K562 (cell line): ENCODE data around the gene SNTG2. TPM values are rescaled to one million over a fixed set of nuclear protein-coding genes. Genes with fewer than 3 reads are reported as not detected.

Experiments used
- ATAC-seq: fragments of 200-7000 bp; cut with Tn5 transposase; 3 replicates; pipeline ENCODE4 v1.9.1; 2020; ENCODE audit warnings: moderate library complexity
- BruUV-seq: library from RNA; stranded (reverse); fragments of 400-500 nt; replicated peaks from 2 replicates; lab custom pipeline; 2021; lab: Mats Ljungman, UMichigan
- CTCF ChIA-PET: fragments of 300-600 bp; formaldehyde crosslinking; extraction: SDS; loops from one replicate; lab custom pipeline; 2021; ENCODE audit warnings: low intra/inter-chr PET ratio; lab: Yijun Ruan, JAX
- POLR2A ChIA-PET: fragments of 300-600, 350-650 bp; sonication (Branson Sonifier 250); formaldehyde crosslinking; extraction: SDS; loops from one replicate; lab custom pipeline; 2021; ENCODE audit warnings: antibody characterized with exemption, inconsistent platforms; lab: Yijun Ruan, JAX
- DNase-seq, 4 experiments: peaks; one replicate each; pipeline versions ENCODE4 v3.0.0 to v3.0.0-alpha.2; 2011 to 2018; ENCODE audit warnings: low spot score in 3 of 4, mixed read lengths in 3 of 4; ENCODE audit errors: extremely low read depth in 1 of 4
- FAIRE-seq: peaks from 2 replicates; lab custom pipeline; 2011; peaks lifted over from hg19 to GRCh38; lab: Jason Lieb, UNC
- H2AFZ ChIP-seq: 2 replicates; pipeline ENCODE4 v1.6.0; 2011; ENCODE audit warnings: low read depth, low read length, control low read depth, inconsistent platforms
- H3K27ac ChIP-seq: fragments of 200-600 bp; 3 replicates; pipeline ENCODE4 v1.8.0; 2011; ENCODE audit warnings: low read depth, mild to moderate bottlenecking, control low read depth, inconsistent platforms, low read length, moderate library complexity, mixed read lengths; ENCODE audit errors: extremely low read depth
- H3K27me3 ChIP-seq, 2 experiments: fragments of 300-600 bp in 1 of 2; 2 replicates in 1 of 2; 3 replicates in 1 of 2; pipeline versions ENCODE4 v1.6.0 to v1.8.0; 2011; ENCODE audit warnings: inconsistent platforms in 2 of 2, low read length in 2 of 2, mild to moderate bottlenecking in 1 of 2, mixed read lengths in 1 of 2, moderate library complexity in 1 of 2; ENCODE audit not compliant: control insufficient read depth in 2 of 2, insufficient read depth in 2 of 2
- H3K36me3 ChIP-seq: fragments of 300-600 bp; 3 replicates; pipeline ENCODE4 v1.8.0; 2011; ENCODE audit warnings: mild to moderate bottlenecking, low read length, inconsistent platforms; ENCODE audit not compliant: control insufficient read depth, insufficient read depth
- H3K4me1 ChIP-seq, 2 experiments: fragments of 200-600 bp in 1 of 2; replicated peaks in 1 of 2; 2 replicates in 1 of 2; 3 replicates in 1 of 2; pipeline versions ENCODE4 v1.5.1 to v1.8.0; 2011; ENCODE audit warnings: inconsistent platforms in 2 of 2, low read length in 2 of 2, mild to moderate bottlenecking in 1 of 2, mixed read lengths in 1 of 2, moderate library complexity in 1 of 2; ENCODE audit not compliant: control insufficient read depth in 2 of 2, insufficient read depth in 2 of 2
- H3K4me2 ChIP-seq: 2 replicates; pipeline ENCODE4 v1.6.1; 2011; ENCODE audit warnings: low read length, control low read depth, inconsistent platforms, mixed read lengths; ENCODE audit not compliant: insufficient read depth
- H3K4me3 ChIP-seq: fragments of 200-600 bp; sonication (generic), shearing (Covaris generic); 2 replicates; pipeline ENCODE4 v1.5.1; 2016; ENCODE audit warnings: control low read depth, inconsistent platforms
- H3K79me2 ChIP-seq: fragments of 200-600 bp; 3 replicates; pipeline ENCODE4 v1.8.0; 2011; ENCODE audit warnings: low read length, inconsistent platforms; ENCODE audit not compliant: control insufficient read depth, insufficient read depth
- H3K9ac ChIP-seq, 2 experiments: 2 replicates each; pipeline versions ENCODE4 v1.6.0 to v1.6.1; 2011; ENCODE audit warnings: low read depth in 2 of 2, low read length in 2 of 2, control low read depth in 1 of 2, inconsistent platforms in 1 of 2, mild to moderate bottlenecking in 1 of 2, mixed read lengths in 1 of 2; ENCODE audit not compliant: insufficient read depth in 1 of 2
- H3K9me1 ChIP-seq: one replicate; pipeline ENCODE4 v1.6.0; 2011; ENCODE audit warnings: inconsistent platforms, mild to moderate bottlenecking, low read length, moderate library complexity; ENCODE audit not compliant: control insufficient read depth, insufficient read depth
- H3K9me3 ChIP-seq: replicated peaks from 2 replicates; pipeline ENCODE4 v1.5.1; 2011; ENCODE audit warnings: low read depth, low read length, inconsistent platforms; ENCODE audit not compliant: control insufficient read depth, insufficient read depth
- H4K20me1 ChIP-seq: replicated peaks from 2 replicates; pipeline ENCODE4 v1.6.1; 2011; ENCODE audit warnings: low read length, inconsistent platforms, mixed read lengths; ENCODE audit not compliant: control insufficient read depth, insufficient read depth
- ETV1 ChIP-seq: fragments of 450-650 bp; conservative IDR thresholded peaks from 2 replicates; pipeline ENCODE4 v1.6.1; 2016; ENCODE audit warnings: missing genetic modification characterization, control low read depth, low read depth, missing compliant biosample characterization
- TGIF2 ChIP-seq: sonication (generic); formaldehyde crosslinking; IDR thresholded peaks from 2 replicates; pipeline ENCODE4 v1.8.1; 2022; ENCODE audit warnings: mild to moderate bottlenecking, missing genetic modification reagents, moderate library complexity
- ZNF134 ChIP-seq: fragments of 250-450 bp; sonication (Bioruptor Pico); conservative IDR thresholded peaks from 2 replicates; pipeline ENCODE4 v1.4.0; 2020
- WGBS: fragments of 100-300 bp; shearing (Covaris generic); methylation state at CpG from one replicate; pipeline ENCODE4 v1.1.6; 2016; ENCODE audit warnings: low coverage, mixed read lengths; ENCODE audit not compliant: insufficient coverage; ENCODE audit errors: missing lambda C conversion rate; 5-methylcytosine and 5-hydroxymethylcytosine counted together
- in situ Hi-C: fragments of 300-500 bp; cut with MboI; formaldehyde crosslinking; loops from 4 replicates; pipeline ENCODE4 v1.15.0; 2018; ENCODE audit warnings: inconsistent platforms, mixed read lengths
- intact Hi-C: fragments of 100-400 bp; cut with micrococcal nuclease; formaldehyde crosslinking; loops from 2 replicates; pipeline ENCODE4 v1.14.2; 2022
- polyA plus RNA-seq, 8 experiments: library from polyadenylated mRNA; depleted of rRNA in 4 of 8; stranded (reverse) in 5 of 8; unstranded in 3 of 8; fragments of >200 nt; fragmentation: Nextera tagmentation in 2 of 8; fragmentation: Illumina TruSeq in 1 of 8; extraction: Ambion mirVana in 2 of 8; extraction: Trizol in 1 of 8; gene quantifications; 2 replicates each; pipeline versions ENCODE4 v1.2.1 to v1.2.3, GENCODE V29; 2011 to 2014; ENCODE audit warnings: inconsistent platforms in 1 of 8, missing spikeins in 1 of 8
- total RNA-seq, 7 experiments: library from RNA; depleted of rRNA in 6 of 7; stranded (reverse); fragments of >200 nt in 6 of 7; fragmentation: Illumina TruSeq in 2 of 7; extraction: Trizol in 2 of 7; gene quantifications; 2 replicates each; pipeline versions ENCODE4 v1.2.1 to v1.2.3, GENCODE V29; 2011 to 2021; ENCODE audit warnings: low replicate concordance in 1 of 7
- TF ChIP-seq, protein P1 (sequence below): fragments of 250-450 bp; sonication (Bioruptor Pico); IDR thresholded peaks from 2 replicates; pipeline ENCODE4 v1.4.0; 2020; ENCODE audit warnings: mild to moderate bottlenecking, moderate library complexity

SNTG2 gene
- total and polyA plus RNA-seq, 9 of the 15 experiments (the other 6 are each of a cell fraction or from before 2014, with no cell fraction given): not detected

DNA sequence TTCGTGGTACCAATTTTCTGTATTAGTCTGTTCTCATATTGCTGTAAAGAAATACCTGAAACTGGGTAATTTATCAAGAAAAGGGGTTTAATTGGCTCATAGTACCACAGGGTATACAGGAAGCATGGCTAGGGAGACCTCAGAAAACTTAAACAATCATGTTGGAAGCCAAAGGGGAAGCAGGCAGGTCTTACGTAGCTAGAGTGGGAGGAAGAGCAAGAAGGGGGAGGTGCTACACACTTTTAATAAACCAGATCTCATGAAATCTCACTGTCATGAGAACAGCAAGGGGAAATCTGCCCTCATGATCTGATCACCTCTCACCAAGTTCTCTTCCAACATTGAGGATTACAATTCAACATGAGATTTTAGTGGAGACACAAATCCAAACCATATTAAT lies 235.8 kb downstream of the SNTG2 start (continued):
- TF ChIP-seq, protein P1, sequence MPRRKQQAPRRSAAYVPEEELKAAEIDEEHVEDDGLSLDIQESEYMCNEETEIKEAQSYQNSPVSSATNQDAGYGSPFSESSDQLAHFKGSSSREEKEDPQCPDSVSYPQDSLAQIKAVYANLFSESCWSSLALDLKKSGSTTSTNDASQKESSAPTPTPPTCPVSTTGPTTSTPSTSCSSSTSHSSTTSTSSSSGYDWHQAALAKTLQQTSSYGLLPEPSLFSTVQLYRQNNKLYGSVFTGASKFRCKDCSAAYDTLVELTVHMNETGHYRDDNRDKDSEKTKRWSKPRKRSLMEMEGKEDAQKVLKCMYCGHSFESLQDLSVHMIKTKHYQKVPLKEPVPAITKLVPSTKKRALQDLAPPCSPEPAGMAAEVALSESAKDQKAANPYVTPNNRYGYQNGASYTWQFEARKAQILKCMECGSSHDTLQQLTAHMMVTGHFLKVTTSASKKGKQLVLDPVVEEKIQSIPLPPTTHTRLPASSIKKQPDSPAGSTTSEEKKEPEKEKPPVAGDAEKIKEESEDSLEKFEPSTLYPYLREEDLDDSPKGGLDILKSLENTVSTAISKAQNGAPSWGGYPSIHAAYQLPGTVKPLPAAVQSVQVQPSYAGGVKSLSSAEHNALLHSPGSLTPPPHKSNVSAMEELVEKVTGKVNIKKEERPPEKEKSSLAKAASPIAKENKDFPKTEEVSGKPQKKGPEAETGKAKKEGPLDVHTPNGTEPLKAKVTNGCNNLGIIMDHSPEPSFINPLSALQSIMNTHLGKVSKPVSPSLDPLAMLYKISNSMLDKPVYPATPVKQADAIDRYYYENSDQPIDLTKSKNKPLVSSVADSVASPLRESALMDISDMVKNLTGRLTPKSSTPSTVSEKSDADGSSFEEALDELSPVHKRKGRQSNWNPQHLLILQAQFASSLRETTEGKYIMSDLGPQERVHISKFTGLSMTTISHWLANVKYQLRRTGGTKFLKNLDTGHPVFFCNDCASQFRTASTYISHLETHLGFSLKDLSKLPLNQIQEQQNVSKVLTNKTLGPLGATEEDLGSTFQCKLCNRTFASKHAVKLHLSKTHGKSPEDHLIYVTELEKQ (CRISPR knock-in tag): no peak
- TF ChIP-seq TGIF2 (CRISPR knock-in tag): no peak

DNA sequence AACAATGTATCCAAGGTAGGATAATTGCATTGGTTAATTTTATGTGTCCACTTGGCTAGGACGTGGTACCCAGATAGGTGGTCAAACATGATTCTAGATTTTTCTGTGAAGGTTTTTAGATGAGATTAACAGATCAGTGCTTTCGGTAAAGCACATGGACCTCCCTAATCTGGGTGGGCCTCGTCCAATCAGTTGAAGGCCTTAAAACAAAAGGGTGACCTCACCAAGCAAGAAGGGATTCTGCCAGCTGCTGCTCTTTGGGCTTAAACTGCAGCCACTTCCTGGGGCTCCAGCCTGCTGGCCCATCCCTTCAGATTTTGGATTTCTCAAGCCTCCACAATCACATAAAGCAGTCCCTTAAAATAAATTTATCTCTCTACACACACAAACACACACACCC lies 236.5 kb downstream of the SNTG2 start:
- intact Hi-C loops: no loop called here
- H3K4me3 ChIP-seq: no peak overlapping the region
- TF ChIP-seq ZNF134: peak; percentile 87
- TF ChIP-seq ETV1 (tag): no peak
- H3K4me1 ChIP-seq: no peaks in the 10 kb centered on the region
- no peak overlapping the region for H3K4me2 ChIP-seq
- H3K36me3 ChIP-seq: no peaks in the 10 kb centered on the region
- no peak for DNase-seq
- H3K9ac ChIP-seq: no peak overlapping the region
- POLR2A ChIA-PET: no interaction called here
- no peak for ATAC-seq
- H3K27ac ChIP-seq: no peak overlapping the region
- no peaks in the 10 kb centered on the region for H4K20me1 ChIP-seq
- WGBS: 0% methylated on average over 3 of the region's 3 CpGs
- H3K27me3 ChIP-seq: no peaks in the 10 kb centered on the region
- H3K79me2 ChIP-seq: no peaks in the 10 kb centered on the region
- no peaks in the 10 kb centered on the region for H3K9me3 ChIP-seq
- no peak overlapping the region for H2AFZ ChIP-seq
- no TSS peak for BruUV-seq
- FAIRE-seq: no peak
- in situ Hi-C loops: no loop called here
- H3K9me1 ChIP-seq: no peaks in the 10 kb centered on the region
- CTCF ChIA-PET: no interaction called here
